ENCODE results near the gene TFR2.
"Not testable (repeated sequence)": the region's sequence is repeated elsewhere in the genome, so short reads cannot be mapped to it uniquely, and the experiment has no call there.

Gene TFR2

GRCh38 chr7:100676501-100677306 lies 35.4 kb upstream of the TFR2 start:
- H3K27ac ChIP-seq (ENCODE audit: low read length), result no peak overlapping the region
- H3K4me1 ChIP-seq (ENCODE audit: control insufficient read depth, low read depth, low read length), result no peaks in the 10 kb centered on the region
- H3K36me3 ChIP-seq (ENCODE audit: control insufficient read depth, low read depth, low read length), result peaks cover 16% of the 10 kb centered on the region
- H3K9ac ChIP-seq (ENCODE audit: low read length), result no peak overlapping the region
- peaks cover 13% of the 10 kb centered on the region for H3K27me3 ChIP-seq (ENCODE audit: control insufficient read depth, insufficient read depth, low read length)
- H3K9me3 ChIP-seq (ENCODE audit: control insufficient read depth, low read depth, low read length), result no peaks in the 10 kb centered on the region
- peak overlapping the region; percentile 77 for H3K4me3 ChIP-seq (ENCODE audit: low read length)

GRCh38 chr7:100675581-100676350 lies 34.4 kb upstream of the TFR2 start:
- H3K9ac ChIP-seq (ENCODE audit: low read length), result peak overlapping the region; percentile 28
- peak overlapping the region; percentile 77 for H3K4me3 ChIP-seq (ENCODE audit: low read length)
- peaks cover 20% of the 10 kb centered on the region for H3K27me3 ChIP-seq (ENCODE audit: control insufficient read depth, insufficient read depth, low read length)
- H3K4me1 ChIP-seq (ENCODE audit: control insufficient read depth, low read depth, low read length), result no peaks in the 10 kb centered on the region
- no peak overlapping the region for H3K27ac ChIP-seq (ENCODE audit: low read length)
- H3K36me3 ChIP-seq (ENCODE audit: control insufficient read depth, low read depth, low read length), result peaks cover 11% of the 10 kb centered on the region
- no peaks in the 10 kb centered on the region for H3K9me3 ChIP-seq (ENCODE audit: control insufficient read depth, low read depth, low read length)

GRCh38 chr7:100675105-100675451 lies 33.7 kb upstream of the TFR2 start:
- Histone ChIP-seq H3K4me3 (ENCODE audit: low read length) (peak overlapping the region; percentile 77), H3K27ac (ENCODE audit: low read length) (no peak overlapping the region), H3K9me3 (ENCODE audit: control insufficient read depth, low read depth, low read length) (no peaks in the 10 kb centered on the region), H3K36me3 (ENCODE audit: control insufficient read depth, low read depth, low read length) (peaks cover 8% of the 10 kb centered on the region), H3K4me1 (ENCODE audit: control insufficient read depth, low read depth, low read length) (no peaks in the 10 kb centered on the region), H3K9ac (ENCODE audit: low read length) (no peak overlapping the region), H3K27me3 (ENCODE audit: control insufficient read depth, insufficient read depth, low read length) (peaks cover 20% of the 10 kb centered on the region)

- Histone ChIP-seq H3K9ac (ENCODE audit: low read length) (peak overlapping the region; percentile 42), H3K27me3 (ENCODE audit: control insufficient read depth, insufficient read depth, low read length) (peaks cover 20% of the 10 kb centered on the region), H3K27ac (ENCODE audit: low read length) (no peak overlapping the region), H3K9me3 (ENCODE audit: control insufficient read depth, low read depth, low read length) (no peaks in the 10 kb centered on the region), H3K36me3 (ENCODE audit: control insufficient read depth, low read depth, low read length) (peaks cover 8% of the 10 kb centered on the region), H3K4me3 (ENCODE audit: low read length) (peak overlapping the region; percentile 77), H3K4me1 (ENCODE audit: control insufficient read depth, low read depth, low read length) (no peaks in the 10 kb centered on the region)
Measured at GRCh38 chr7:100674411-100675104, 33.2 kb upstream of the TFR2 start.

- H3K27ac ChIP-seq (ENCODE audit: low read length), result no peak overlapping the region
- no peaks in the 10 kb centered on the region for H3K4me1 ChIP-seq (ENCODE audit: control insufficient read depth, low read depth, low read length)
- peaks cover 8% of the 10 kb centered on the region for H3K36me3 ChIP-seq (ENCODE audit: control insufficient read depth, low read depth, low read length)
- H3K9me3 ChIP-seq (ENCODE audit: control insufficient read depth, low read depth, low read length), result no peaks in the 10 kb centered on the region
- peak overlapping the region; percentile 42 for H3K9ac ChIP-seq (ENCODE audit: low read length)
- H3K27me3 ChIP-seq (ENCODE audit: control insufficient read depth, insufficient read depth, low read length), result peaks cover 20% of the 10 kb centered on the region
- peak overlapping the region; percentile 77 for H3K4me3 ChIP-seq (ENCODE audit: low read length)
Measured at GRCh38 chr7:100673942-100674410, 32.6 kb upstream of the TFR2 start.

GRCh38 chr7:100673302-100673941 lies 32.1 kb upstream of the TFR2 start, which contains the start of gene GNB2:
Gene GNB2, plus strand, starts transcription at chr7:100673740. Its CDS starts 2,526 bp downstream, at chr7:100676266.
- Histone ChIP-seq H3K27ac (ENCODE audit: low read length) (peak within 1 kb of the TSS; percentile 99), H3K36me3 (ENCODE audit: control insufficient read depth, low read depth, low read length) (peaks cover 8% of the 10 kb centered on the region), H3K27me3 (ENCODE audit: control insufficient read depth, insufficient read depth, low read length) (peaks cover 20% of the 10 kb centered on the region), H3K4me3 (ENCODE audit: low read length) (peak within 1 kb of the TSS; percentile 77), H3K4me1 (ENCODE audit: control insufficient read depth, low read depth, low read length) (no peaks in the 10 kb centered on the region), H3K9me3 (ENCODE audit: control insufficient read depth, low read depth, low read length) (no peaks in the 10 kb centered on the region), H3K9ac (ENCODE audit: low read length) (peak within 1 kb of the TSS; percentile 89)

GRCh38 chr7:100671353-100672327 lies 30.3 kb upstream of the TFR2 start:
- no peak overlapping the region for H3K27ac ChIP-seq (ENCODE audit: low read length)
- H3K4me3 ChIP-seq (ENCODE audit: low read length), result no peak overlapping the region
- H3K4me1 ChIP-seq (ENCODE audit: control insufficient read depth, low read depth, low read length), result no peaks in the 10 kb centered on the region
- H3K9me3 ChIP-seq (ENCODE audit: control insufficient read depth, low read depth, low read length), result no peaks in the 10 kb centered on the region
- no peaks in the 10 kb centered on the region for H3K36me3 ChIP-seq (ENCODE audit: control insufficient read depth, low read depth, low read length)
- H3K27me3 ChIP-seq (ENCODE audit: control insufficient read depth, insufficient read depth, low read length), result peaks cover 20% of the 10 kb centered on the region
- no peak overlapping the region for H3K9ac ChIP-seq (ENCODE audit: low read length)

GRCh38 chr7:100670074-100670473 lies 28.7 kb upstream of the TFR2 start:
- Histone ChIP-seq H3K9me3 (ENCODE audit: control insufficient read depth, low read depth, low read length) (no peaks in the 10 kb centered on the region), H3K4me1 (ENCODE audit: control insufficient read depth, low read depth, low read length) (no peaks in the 10 kb centered on the region), H3K4me3 (ENCODE audit: low read length) (no peak overlapping the region), H3K27me3 (ENCODE audit: control insufficient read depth, insufficient read depth, low read length) (peaks cover 20% of the 10 kb centered on the region), H3K27ac (ENCODE audit: low read length) (no peak overlapping the region), H3K9ac (ENCODE audit: low read length) (no peak overlapping the region), H3K36me3 (ENCODE audit: control insufficient read depth, low read depth, low read length) (no peaks in the 10 kb centered on the region)

GRCh38 chr7:100669106-100669505 lies 27.8 kb upstream of the TFR2 start:
- not testable (repeated sequence) for H3K9ac ChIP-seq (ENCODE audit: low read length); H3K4me1 ChIP-seq (ENCODE audit: control insufficient read depth, low read depth, low read length); H3K36me3 ChIP-seq (ENCODE audit: control insufficient read depth, low read depth, low read length); H3K9me3 ChIP-seq (ENCODE audit: control insufficient read depth, low read depth, low read length); H3K27ac ChIP-seq (ENCODE audit: low read length); H3K4me3 ChIP-seq (ENCODE audit: low read length)
- H3K27me3 ChIP-seq (ENCODE audit: control insufficient read depth, insufficient read depth, low read length), result peaks cover 20% of the 10 kb centered on the region

GRCh38 chr7:100668069-100668449 lies 26.7 kb upstream of the TFR2 start:
- H3K27me3 ChIP-seq (ENCODE audit: control insufficient read depth, insufficient read depth, low read length), result peaks cover 20% of the 10 kb centered on the region
- H3K36me3 ChIP-seq (ENCODE audit: control insufficient read depth, low read depth, low read length), result no peaks in the 10 kb centered on the region
- no peak overlapping the region for H3K4me3 ChIP-seq (ENCODE audit: low read length)
- no peaks in the 10 kb centered on the region for H3K9me3 ChIP-seq (ENCODE audit: control insufficient read depth, low read depth, low read length)
- no peak overlapping the region for H3K27ac ChIP-seq (ENCODE audit: low read length)
- H3K9ac ChIP-seq (ENCODE audit: low read length), result no peak overlapping the region
- H3K4me1 ChIP-seq (ENCODE audit: control insufficient read depth, low read depth, low read length), result no peaks in the 10 kb centered on the region

Measured in iPS-18a (cell line).